Cardiac fibroblast (primary cell): ENCODE measurements around the gene RAPGEF3.

Experiments
- DNase-seq, 2 donors: peaks; one replicate each; pipeline versions ENCODE4 v3.0.0 to v3.0.0-alpha.2; 2010; ENCODE audit warnings: low read depth in 2 of 2
- H3K4me3 ChIP-seq, 2 donors: replicated peaks in 1 of 2; 1 replicate in 1 of 2; 2 replicates in 1 of 2; pipeline ENCODE4 v1.5.1; 2011; ENCODE audit warnings: low read depth in 2 of 2, low read length in 2 of 2, mild to moderate bottlenecking in 2 of 2, moderate library complexity in 1 of 2
- CTCF ChIP-seq: IDR thresholded peaks from one replicate; pipeline ENCODE4 v1.5.1; 2011; ENCODE audit warnings: low read depth, mild to moderate bottlenecking, low read length, inconsistent platforms

The RAPGEF3 gene

GRCh38 chr12:47752121-47752520 lies 6.6 kb downstream of the RAPGEF3 start:
- no peak overlapping the region for H3K4me3 ChIP-seq
- DNase-seq: no peak
- TF ChIP-seq CTCF: no peak

- DNase-seq: no peak
- H3K4me3 ChIP-seq: no peak overlapping the region
- TF ChIP-seq CTCF: no peak
Observed at GRCh38 chr12:47751561-47751960, 7.1 kb downstream of the RAPGEF3 start.

GRCh38 chr12:47750916-47751470 lies 7.7 kb downstream of the RAPGEF3 start:
- TF ChIP-seq CTCF: no peak
- no peak for DNase-seq
- H3K4me3 ChIP-seq: no peak overlapping the region

- no peak for TF ChIP-seq CTCF
- DNase-seq: no peak
- no peak overlapping the region for H3K4me3 ChIP-seq
Observed at GRCh38 chr12:47750229-47750798, 8.4 kb downstream of the RAPGEF3 start.

- H3K4me3 ChIP-seq: no peak overlapping the region
- no peak for DNase-seq
- TF ChIP-seq CTCF: no peak
Observed at GRCh38 chr12:47748899-47749298, 9.8 kb downstream of the RAPGEF3 start.

GRCh38 chr12:47748507-47748828 lies 10.2 kb downstream of the RAPGEF3 start:
- H3K4me3 ChIP-seq: no peak overlapping the region
- no peak for TF ChIP-seq CTCF
- no peak for DNase-seq
